ENCODE results near the gene RGS7.
"Not testable (repeated sequence)": the region's sequence is repeated elsewhere in the genome, so short reads cannot be mapped to it uniquely, and the experiment has no call there.

The RGS7 gene

DNA sequence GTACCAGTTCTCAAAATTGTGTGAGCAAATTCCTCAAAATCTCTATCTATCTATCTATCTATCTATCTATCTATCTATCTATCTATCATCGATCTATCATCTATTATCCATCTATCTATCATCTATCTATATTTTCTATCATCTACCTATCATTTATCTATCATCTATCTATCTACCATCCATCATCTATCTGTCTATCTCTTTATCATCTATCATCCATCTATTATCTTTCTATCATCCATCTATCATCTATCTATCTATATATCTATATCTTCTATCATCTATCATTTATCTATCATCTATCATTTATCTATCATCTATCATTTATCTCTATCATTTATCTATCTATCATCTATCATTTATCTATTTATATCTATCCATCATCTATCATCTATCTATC, 380.3 kb downstream of the RGS7 start:
- DNase-seq (ENCODE audit: low spot score) = no peak

DNA sequence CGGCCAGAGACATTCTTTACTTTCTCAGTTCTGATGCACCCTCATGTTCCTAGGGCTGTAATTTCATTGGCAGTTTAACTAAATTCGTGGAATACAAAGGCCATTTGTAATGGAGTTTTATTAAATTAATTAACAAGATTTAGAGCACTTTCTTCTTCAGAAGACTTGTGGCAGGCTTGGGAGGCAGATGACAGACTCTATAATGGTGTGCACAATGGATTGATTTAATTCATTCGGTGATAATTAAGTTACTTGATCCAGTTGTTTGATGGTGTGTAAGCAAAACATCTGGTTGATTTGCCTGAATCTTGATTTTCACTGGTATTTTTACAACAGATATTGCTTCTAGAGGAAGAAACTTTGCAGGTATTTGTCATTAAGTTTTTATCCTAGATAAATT, 383.1 kb downstream of the RGS7 start:
- DNase-seq (ENCODE audit: low spot score) = no peak

- not testable (repeated sequence) for DNase-seq (ENCODE audit: low spot score)
Observed at GRCh38 chr1:240972059-240972458, 384.9 kb downstream of the RGS7 start.

GRCh38 chr1:240970253-240970652, 386.8 kb downstream of the RGS7 start:
- no peak for DNase-seq (ENCODE audit: low spot score)

- no peak for DNase-seq (ENCODE audit: low spot score)
Observed at GRCh38 chr1:240968864-240969263, 388.1 kb downstream of the RGS7 start.

GRCh38 chr1:240967070-240967724, 389.8 kb downstream of the RGS7 start:
- DNase-seq (ENCODE audit: low spot score) = peak; percentile 12

GRCh38 chr1:240965581-240966091, 391.4 kb downstream of the RGS7 start:
- DNase-seq (ENCODE audit: low spot score) = peak; percentile 5

DNA sequence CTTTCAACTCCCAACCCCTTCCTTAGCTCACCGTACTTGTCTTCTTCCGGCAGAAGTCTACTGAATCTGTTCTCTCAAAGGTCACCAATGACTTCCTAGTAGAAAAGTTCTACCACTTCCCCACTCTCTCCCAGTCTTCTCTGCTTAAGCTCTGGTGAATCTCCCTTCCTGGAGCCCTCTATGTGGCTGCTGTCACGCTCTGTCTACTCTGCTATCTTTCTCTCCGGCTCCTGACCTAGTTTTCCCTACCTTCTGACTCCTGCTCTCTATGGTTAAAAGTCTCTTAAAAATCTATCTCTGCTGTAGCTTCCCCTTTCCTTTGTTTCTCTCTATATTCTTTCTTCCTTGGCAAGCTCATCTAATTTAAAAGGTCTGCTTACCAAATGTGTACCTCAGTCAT, 394.9 kb downstream of the RGS7 start:
- no peak for DNase-seq (ENCODE audit: low spot score)

DNA sequence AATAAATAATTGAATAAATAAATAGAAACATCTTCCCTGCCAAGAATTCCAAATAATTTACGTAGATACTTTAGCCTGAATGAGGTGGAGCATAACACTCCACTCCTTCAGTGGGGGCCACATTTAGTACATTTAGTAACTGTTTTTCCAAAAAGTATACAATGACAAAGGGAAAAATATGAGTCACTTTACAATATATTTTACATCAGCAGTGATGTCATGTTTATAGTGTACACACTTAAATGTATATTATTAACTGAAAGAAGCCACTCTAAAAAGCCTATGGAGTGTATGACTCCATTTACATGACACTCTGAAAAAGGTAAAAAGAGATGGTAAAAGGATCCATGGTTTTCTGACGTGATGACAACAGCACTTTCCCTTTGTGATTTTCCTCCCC, 400.6 kb downstream of the RGS7 start:
- no peak for DNase-seq (ENCODE audit: low spot score)

- no peak for DNase-seq (ENCODE audit: low spot score)
Observed at GRCh38 chr1:240956020-240956419, 401.0 kb downstream of the RGS7 start.

DNA sequence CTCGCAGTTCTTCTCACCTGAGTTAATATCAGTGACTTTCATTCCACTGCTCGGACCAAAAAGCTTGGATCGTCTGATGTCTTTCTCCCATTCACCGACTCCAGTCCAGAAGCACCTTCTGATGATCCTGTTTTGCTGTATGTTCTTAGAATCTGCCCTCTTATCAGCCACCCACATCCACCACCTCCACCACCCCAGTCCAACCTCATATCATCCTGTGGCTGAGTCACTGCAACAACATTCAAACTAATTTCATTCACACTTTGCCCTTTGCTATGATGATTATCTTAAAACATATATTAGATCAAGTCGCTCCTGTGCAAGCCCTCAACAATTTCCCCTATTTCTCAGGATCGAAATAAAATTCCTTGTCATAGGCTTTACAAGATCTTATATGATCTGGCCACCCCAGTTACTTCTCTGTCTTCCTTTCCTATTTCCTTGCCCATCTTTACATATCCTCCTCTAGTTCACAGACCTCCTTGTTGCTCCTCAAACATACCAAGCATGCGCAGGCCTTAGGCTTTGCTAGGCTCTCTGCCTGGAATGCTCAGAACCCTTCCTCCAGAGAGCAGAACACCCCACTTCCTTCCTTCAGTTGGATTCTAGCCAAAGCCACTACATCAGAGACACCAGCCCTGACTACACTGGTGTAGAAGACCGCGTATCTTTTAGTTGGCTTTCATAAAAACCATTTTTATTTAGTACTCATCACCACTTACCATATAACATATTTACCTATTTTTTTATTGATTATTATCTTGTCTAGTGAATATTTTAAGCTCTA, 409.4 kb downstream of the RGS7 start:
- no peak for DNase-seq (ENCODE audit: low spot score)

- DNase-seq (ENCODE audit: low spot score) = peak; percentile 75
Observed at GRCh38 chr1:240946926-240947325, 410.1 kb downstream of the RGS7 start.

DNA sequence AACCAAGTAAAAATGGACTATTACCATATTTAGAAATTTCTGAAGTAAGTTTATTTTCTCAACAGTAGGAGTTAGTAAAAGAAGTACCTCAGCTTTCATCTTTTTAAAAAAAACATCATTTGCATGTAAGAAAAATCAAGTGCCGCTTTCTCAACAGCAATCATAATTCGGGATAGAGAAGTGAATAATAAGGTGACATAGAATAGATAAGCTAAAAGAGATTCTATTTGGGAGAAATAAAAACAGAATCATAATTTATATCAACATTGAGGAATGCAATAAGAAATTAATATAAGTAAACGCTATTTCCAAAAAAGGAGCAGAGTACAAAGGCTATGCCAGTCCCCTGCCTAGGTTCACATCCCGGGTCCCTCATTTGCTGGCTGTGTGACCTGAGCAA, 414.1 kb downstream of the RGS7 start:
- DNase-seq (ENCODE audit: low spot score) = no peak

DNA sequence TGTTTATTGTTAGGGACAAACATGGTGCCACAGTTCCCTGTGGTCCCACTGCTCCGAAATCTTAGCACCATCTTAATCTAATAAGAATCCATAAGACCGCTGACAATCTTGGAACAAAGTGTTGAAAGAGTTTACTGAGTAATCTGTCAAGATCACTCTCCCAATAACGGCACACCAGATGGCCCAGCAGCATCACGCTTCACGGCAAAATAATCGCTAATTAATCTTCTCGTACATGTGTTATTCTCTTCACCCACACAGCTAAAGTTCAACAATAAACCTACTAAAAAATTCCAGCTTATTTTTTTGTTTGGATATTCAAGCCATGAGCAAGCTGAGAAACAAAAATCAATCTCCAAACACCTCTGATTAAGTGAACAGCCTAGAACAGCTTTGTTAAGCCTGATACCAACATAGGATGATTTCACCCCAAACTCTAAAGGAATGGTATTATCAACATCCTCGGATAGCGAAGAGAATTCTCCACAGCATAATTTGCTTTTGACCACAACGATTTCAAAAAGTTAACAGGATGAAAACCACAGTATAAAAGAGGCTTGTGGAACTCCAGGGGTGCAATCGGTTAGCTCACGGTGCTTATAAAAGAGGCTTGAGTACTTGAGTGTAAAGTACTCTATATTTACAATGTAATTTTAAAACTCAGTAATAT, 415.2 kb downstream of the RGS7 start:
- DNase-seq (ENCODE audit: low spot score) = no peak

DNA sequence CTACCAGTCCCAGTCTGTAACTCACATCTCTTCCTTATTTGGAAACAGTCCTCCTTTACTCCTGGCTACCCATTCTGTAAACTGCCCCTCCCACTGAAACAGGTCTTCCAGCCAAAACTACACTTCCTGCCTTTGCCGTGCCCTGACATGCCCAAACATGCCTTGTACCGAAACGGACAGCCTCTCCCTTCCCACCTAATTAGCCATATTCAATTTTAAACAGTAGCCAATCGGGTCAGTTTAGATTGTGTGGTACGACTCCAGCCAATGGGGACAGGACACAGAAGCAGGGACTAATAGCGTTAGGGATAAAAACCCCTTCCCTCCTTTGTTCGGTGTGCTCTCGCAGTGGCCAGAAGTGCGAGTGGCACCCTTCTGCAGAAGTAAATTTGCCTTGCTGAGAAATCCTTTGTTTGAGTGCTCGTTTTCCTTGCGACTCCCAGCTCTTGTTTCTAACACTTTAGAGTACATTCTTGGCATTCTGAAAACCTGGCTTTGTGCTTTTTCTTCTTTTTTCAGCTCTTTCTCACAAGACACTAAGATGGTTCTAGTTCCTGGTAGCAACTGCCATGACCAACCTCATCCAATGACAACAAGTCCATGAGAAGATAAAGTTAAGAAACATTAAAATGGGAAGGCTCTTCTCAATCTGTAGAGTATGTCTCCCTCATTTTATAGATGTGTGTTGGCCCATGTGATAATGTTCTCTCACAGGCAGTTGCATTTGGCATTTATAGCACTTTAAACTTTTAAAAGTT, 419.9 kb downstream of the RGS7 start:
- no peak for DNase-seq (ENCODE audit: low spot score)

- no peak for DNase-seq (ENCODE audit: low spot score)
Observed at GRCh38 chr1:240935920-240936319, 421.1 kb downstream of the RGS7 start.

DNA sequence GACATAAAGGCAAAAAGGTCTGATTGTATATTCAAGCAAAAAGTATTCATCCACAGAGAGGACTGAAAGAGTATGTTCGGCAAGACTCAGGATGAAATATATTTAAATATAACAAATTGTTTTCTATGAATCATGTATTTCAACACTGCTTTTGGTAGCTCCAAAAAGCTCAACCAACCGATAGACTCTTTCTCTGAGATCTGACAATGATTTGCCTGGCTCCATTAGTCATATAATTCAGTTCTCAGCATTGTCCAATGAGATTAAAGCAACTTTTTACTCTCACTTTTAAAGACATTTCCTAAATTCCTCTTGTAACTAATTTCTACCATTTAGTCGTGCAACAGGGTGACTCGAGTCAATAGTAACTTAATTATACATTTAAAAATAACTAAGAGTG, 426.0 kb downstream of the RGS7 start:
- no peak for DNase-seq (ENCODE audit: low spot score)

DNA sequence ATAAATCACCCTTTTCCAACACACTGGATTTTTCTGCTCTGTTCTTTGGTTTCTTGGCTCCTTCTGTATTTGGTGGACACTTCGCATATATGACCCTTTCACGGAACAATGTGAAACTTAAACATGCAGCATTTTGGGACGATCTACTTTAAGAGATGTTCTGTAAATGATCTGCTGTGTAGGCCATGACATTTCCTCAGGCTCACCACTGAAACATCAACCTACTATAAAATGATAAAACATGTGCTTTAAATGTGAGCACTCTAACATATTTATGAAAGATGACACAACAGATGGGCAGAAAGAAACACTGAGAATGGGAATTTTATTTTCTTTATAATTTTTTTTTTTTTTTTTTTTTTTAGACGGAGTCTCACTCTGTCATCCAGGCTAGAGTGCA, 428.7 kb downstream of the RGS7 start:
- no peak for DNase-seq (ENCODE audit: low spot score)

DNA sequence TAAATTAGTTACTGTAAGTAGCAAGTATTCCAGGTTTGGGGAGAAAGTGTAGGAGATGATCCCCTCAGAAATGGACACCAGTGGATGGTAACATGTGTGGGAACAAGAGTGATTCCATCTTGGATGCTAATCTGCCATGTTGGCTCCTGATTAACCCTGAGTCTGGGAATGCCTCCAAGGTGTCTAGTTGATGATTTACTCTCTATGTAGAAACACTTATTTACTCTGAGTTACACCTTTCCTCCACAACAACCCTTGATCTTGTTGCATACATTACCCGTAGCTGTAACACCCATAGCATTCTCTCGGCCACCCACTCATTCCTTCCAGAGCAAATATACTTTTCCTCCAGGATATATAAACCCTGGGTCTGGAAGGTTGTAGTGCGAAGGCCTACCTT, 429.2 kb downstream of the RGS7 start:
- DNase-seq (ENCODE audit: low spot score) = no peak

DNA sequence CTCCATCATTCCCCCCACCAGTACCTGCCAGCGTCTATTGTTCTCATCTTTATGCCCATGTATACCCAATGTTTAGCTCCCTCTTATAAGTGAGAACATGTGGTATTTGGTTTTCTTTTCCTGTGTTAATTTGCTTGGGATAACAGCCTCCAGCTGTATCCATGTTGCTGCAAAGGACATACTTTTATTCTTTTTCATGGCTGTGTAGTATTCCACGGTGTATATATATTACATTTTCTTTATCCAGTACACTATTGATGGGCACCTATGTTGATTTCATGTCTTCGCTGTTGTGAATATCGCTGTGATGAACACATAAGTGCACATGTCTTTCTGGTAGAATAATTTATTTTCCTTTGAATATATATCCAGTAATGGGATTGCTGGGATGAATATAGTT, 431.7 kb downstream of the RGS7 start:
- DNase-seq (ENCODE audit: low spot score) = no peak

DNA sequence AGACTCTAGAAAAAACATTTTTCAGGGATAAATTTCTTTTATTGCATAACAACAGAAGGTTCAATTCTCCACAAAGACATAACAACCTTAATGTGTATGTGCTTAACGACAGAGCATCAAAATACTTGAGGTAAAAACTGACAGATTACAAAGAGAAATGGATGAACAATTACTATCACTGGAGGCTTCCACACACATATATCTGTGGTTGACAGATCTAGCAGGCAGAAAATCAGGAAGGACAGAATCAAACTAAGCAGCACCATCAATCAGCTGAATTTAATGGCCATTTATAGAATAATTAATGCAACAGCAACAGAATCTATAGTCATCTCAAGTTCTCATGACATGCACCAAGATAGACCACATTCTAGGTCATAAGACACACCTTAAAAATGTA, 439.0 kb downstream of the RGS7 start:
- DNase-seq (ENCODE audit: low spot score) = no peak

DNA sequence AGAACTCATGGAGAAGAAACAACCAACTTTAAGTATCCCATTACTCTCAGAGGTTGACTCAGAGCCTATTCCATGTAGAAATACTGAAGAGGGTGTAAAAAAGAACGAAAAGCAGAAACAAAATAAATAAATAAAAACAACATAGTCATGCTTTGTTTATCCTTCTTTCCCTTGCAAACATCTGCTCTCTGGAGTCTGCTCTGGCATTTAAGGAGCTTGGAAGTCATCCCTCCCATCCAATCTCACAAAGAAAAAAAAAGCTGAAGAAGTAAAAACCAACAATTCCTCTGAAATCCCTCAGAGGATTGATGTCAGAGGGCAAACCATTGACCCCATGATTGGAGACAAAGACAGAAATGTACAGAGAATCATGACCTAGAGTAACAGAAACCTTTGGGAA, 442.5 kb downstream of the RGS7 start:
- DNase-seq (ENCODE audit: low spot score) = no peak
